ENCODE results near the gene ARMC6.

Gene ARMC6

GRCh38 chr19:19033426-19034203 is at the start of gene ARMC6, which contains the start of gene SUGP2:
ARMC6 (plus strand) TSS chr19:19033603; CDS start chr19:19034210, 607 bp downstream.
SUGP2 (minus strand) TSS chr19:19033517; CDS start chr19:19031071, 2,446 bp downstream.
- peak; percentile 89 for DNase-seq

DNA sequence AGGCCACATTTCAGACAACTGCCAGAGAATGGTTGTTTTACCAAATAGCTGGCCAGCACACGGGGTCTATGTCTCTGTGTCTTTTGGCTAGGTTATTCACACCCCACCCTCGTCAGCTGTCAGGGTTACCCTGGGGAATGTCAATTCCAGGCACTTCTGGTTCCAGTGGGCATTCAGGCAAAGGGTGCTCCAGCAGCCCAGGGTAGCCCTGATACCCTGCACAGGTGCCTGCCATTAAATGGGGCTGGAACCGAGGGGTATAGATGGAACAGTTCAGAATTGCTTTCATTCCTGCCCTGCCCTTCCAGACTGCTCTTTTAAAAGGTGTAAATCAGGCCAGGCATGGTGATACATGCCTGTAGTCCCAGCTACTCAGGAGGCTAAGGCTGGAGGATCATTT is 49.2 kb upstream of the ARMC6 start:
- DNase-seq, result no peak

- no peak for DNase-seq
Measured at GRCh38 chr19:18985257-18985656, 48.1 kb upstream of the ARMC6 start.

GRCh38 chr19:18987456-18987855 is 45.9 kb upstream of the ARMC6 start:
- no peak for DNase-seq

DNA sequence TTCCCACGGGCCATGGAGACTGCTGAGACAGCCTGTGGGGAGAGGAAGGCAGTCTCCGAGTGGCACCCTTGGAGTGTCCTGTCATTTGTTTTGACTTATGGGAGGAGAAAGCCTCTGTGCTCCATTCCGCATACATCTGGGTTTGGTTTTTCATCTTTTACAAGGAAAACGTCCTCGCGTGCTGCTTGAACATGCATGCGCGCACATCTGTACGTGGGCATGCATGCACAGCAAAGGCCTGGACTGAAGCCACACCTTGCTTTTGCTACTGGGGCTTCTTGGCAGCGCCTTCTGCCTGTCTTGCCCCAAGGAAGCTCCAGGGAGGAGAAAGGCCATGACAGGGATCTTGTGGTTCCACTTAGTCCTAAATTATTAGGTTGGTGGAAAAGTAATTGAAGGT is 44.1 kb upstream of the ARMC6 start:
- no peak for DNase-seq

DNA sequence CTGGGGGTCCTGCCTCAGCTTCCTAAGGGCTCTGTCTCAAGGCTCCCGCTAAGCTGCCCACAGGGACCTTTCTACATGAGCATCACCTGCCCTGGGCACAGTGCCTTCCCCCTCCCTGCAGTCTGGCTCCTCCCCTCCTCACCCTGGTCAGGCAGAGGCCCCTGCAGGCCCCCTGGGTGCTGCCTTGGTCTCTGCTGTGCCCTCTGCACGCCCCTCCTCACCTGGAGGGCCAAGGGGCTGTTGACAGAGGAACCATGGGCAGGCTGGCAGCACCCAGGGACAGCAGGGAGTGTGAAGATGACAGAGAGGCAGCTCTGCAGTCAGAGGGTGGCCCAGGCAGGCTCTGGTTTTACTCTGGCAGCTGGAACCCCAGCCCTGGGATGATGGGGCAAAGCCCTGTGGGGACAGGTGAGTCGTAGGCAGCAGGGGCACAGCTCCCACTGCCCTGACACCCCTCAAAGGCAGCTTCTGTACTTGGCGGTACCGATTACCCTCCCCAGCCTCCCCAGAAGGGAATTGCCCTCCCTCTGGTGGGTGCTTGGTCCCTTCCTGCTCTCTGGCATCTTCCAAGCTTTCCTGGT is 43.2 kb upstream of the ARMC6 start:
- no peak for DNase-seq

DNA sequence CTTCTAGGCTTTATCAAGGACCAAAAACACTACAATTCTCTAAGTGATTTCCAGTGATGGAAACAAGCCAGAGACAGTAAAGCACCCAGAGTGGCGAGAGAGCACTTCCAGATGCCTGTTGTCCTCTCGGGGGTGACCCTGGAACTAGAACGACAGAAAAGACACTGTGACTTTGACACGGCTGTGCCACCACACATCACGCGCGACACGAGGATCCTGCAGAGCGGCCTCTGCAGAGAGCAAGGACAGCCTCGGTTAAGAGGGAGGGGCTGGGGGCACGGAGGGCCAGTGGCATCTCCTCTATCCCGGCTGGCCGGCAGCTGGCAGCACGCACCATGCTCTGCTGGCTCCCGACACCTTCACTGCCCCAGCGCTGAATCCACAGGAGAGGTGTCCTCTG is 42.4 kb upstream of the ARMC6 start:
- no peak for DNase-seq

DNA sequence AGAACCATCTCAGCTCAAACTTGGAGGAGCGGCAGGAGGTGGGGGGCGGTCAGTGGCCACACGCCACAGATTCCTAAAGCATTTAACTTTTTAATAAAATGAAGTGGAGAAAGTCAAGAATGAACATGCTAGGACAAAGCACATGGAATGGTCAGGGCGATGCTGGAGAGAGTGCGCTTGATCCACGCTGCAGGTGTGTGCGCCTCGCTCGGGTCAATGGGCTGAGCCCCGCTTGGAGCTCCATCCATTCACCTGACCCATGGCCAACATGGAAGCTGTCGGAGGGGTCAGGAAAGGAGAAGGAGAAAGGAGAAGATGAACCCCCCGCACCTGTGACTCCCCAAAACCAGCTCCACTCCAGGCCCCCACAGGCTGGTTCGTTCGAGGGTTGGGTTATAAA is 41.9 kb upstream of the ARMC6 start:
- no peak for DNase-seq

DNA sequence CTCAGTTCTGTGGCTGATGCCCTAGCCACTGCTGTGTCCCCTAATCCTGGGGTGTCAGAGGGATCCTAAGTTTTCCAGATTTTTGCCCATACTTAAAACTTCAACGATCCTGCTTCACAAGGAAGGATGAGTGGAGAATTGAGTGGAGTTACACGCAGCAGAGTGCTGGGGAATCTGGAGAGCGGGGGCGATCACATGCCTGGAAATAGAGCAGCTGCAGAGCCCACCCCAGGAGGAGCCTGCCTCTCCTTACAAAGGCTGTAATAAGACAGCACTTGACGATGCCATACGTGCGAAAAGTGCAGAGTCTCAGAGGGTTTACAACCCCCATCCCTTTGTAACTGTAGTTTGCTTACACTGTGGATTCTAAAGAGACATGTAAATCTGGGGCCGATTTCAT is 40.7 kb upstream of the ARMC6 start:
- DNase-seq, result no peak

DNA sequence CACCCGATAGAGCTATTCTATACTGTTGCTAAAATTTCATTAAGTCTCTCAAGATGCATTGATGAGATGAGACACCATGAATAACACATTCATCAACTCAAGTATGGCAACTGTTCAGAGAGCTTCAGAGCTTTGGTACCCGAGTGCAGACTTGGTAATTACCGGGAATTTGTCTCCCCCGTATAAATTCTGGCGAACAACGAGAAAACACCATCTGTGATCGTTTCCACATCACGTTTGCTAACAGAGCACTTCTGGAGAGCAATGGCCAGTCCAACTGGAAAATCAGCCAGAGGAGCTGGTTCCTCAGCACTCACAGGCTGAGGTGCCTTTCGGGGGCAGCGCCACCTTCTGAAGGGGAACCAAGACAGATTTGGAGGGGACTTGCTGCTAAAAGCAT is 40.3 kb upstream of the ARMC6 start:
- no peak for DNase-seq

- no peak for DNase-seq
Measured at GRCh38 chr19:18995804-18996241, 37.6 kb upstream of the ARMC6 start.

DNA sequence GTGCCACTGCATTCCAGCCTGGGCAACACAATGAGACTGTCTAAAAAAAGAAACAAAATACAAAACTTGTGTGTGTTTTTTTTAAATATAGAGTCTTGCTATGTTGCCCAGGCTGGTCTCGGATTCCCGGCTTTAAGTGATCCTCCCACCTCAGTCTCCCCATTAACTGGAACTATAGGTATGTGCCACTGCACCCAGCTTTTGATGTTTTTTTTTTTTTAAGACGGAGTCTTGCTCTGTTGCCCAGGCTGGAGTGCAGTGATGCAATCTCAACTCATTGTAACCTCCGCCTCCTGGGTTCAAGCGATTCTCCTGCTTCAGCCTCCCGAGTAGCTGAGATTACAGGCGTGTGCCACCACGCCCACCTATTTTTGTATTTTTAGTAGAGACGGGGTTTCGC is 37.1 kb upstream of the ARMC6 start:
- DNase-seq, result no peak

- no peak for DNase-seq
Measured at GRCh38 chr19:18996796-18997394, 36.5 kb upstream of the ARMC6 start.

- DNase-seq, result no peak
Measured at GRCh38 chr19:18998276-18998675, 35.1 kb upstream of the ARMC6 start.

GRCh38 chr19:18999016-18999758 is 34.2 kb upstream of the ARMC6 start:
- no peak for DNase-seq

DNA sequence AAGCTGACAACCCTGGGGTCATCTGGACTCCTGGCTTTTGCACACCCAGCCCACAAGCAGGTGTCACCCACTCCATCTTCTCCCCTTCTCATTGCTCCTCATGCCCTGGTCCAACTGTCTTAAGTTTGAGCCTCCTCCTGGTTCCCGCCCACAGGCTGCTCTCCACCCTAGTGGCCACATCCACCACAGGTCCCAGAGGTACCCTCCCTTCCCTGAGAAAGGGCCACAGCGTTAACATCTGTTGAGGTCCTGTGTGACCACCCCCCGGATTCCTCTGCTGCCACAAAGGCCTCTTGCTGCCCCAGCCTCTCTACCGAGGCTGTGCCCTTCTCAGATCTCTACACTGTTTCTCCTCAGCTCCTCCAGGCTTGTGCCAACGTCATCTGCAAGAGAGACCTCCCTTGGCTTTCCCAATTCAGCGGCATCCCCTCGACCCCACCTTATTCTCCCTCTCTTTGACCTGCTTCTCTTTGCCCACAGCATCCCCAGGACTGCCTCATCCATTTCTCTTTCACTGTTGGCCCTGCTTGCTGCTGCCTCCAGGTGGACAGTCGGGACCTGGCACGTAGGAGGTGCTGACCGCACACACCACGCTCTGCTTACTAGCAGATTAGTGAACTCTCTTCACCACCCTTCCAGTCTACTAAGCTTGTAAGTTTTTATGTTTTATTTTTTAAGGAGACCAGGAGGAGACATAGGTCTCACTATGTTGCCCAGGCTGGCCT is 33.3 kb upstream of the ARMC6 start:
- no peak for DNase-seq

- no peak for DNase-seq
Measured at GRCh38 chr19:19004144-19004543, 29.3 kb upstream of the ARMC6 start.

- DNase-seq, result no peak
Measured at GRCh38 chr19:19006213-19006612, 27.2 kb upstream of the ARMC6 start.

- DNase-seq, result no peak
Measured at GRCh38 chr19:19009951-19010350, 23.5 kb upstream of the ARMC6 start.

- DNase-seq, result no peak
Measured at GRCh38 chr19:19010551-19010950, 22.9 kb upstream of the ARMC6 start.

GRCh38 chr19:19021115-19021514 is 12.3 kb upstream of the ARMC6 start:
- DNase-seq, result no peak

GRCh38 chr19:19022380-19022961 is 10.9 kb upstream of the ARMC6 start:
- no peak for DNase-seq

All from CD4-positive, alpha-beta T cell treated with Interleukin-17A for 4 hours (primary cell).